ENCODE measurements around the gene UAP1L1. TPM values are rescaled to one million over a fixed set of nuclear protein-coding genes. Genes with fewer than 3 reads are reported as not detected.

UAP1L1 gene
- total and polyA plus RNA-seq, 9 of the 15 experiments (the other 6 are each of a cell fraction or from before 2014, with no cell fraction given): 0.20 to 8.6 (median 3.7) TPM

DNA sequence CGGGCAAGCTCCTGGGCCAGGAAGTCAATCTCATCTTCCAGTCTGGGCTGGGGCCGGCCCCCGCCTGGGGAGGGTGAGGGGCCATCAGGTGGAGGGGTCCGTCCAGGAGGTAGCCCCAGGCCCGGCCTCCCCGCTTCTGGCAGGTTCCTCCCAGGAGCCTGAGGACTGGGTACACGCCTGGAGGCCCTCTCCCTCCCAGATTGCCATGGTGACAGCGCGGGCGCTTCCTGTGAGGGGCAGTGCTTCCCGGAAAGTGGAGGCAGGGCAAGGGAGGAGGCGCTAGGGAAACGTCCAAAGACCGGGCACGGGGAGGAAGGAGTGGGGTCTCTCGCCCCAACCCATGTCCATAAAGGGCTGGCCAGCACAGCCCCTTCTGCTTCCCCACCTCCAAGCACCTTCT is 36.2 kb upstream of the UAP1L1 start:
- peak in 2 of 4 experiments; percentile 39 to 40 for DNase-seq (ENCODE audit: extremely low read depth in 1 of 4, low spot score in 3 of 4)
- BruUV-seq (replicated peaks): no TSS peak
- H3K9me1 ChIP-seq (ENCODE audit: control insufficient read depth, insufficient read depth, low read length): no peaks in the 10 kb centered on the region
- H3K36me3 ChIP-seq (ENCODE audit: control insufficient read depth, insufficient read depth, low read length): no peaks in the 10 kb centered on the region
- H3K4me3 ChIP-seq: no peak overlapping the region
- no peak overlapping the region for H2AFZ ChIP-seq (ENCODE audit: low read depth, low read length)
- no peaks in the 10 kb centered on the region for H3K9me3 ChIP-seq (replicated peaks; ENCODE audit: control insufficient read depth, insufficient read depth, low read depth, low read length)
- 3% methylated on average over 10 of the region's 16 CpGs for WGBS (ENCODE audit: insufficient coverage, low coverage, missing lambda C conversion rate)
- ChIA-PET CTCF (ENCODE audit: low intra/inter-chr PET ratio) (no interaction called here), POLR2A (no interaction called here)
- no peak for TF ChIP-seq ZNF589 (CRISPR knock-in tag; IDR thresholded peaks at IDR 0.05; ENCODE audit: low read depth)
- no peak for TF ChIP-seq CBX2 (IDR thresholded peaks at IDR 0.05; ENCODE audit: insufficient read depth, low read length, poor library complexity, severe bottlenecking)
- TF ChIP-seq ELF1 (tag; IDR thresholded peaks at IDR 0.05): peak; percentile 43; the same call in 1 of the 2 replicates
- peak; percentile 44 for TF ChIP-seq GABPA (tag; conservative IDR thresholded peaks at IDR 0.05; ENCODE audit: low read depth)
- TF ChIP-seq ZNF263 (CRISPR knock-in tag; IDR thresholded peaks at IDR 0.05; ENCODE audit: borderline replicate concordance): no peak
- no peak; the same call in 1 of the 3 replicates for ATAC-seq
- in situ Hi-C loops (cut with MboI) (no loop called here), intact Hi-C loops (cut with micrococcal nuclease) (no loop called here)
- peaks cover 0 to 76% of the 10 kb centered on the region in 2 experiments; a peak in 4 of 5 replicates for H3K4me1 ChIP-seq (replicated peaks in 1 of 2; ENCODE audit: control insufficient read depth in 2 of 2, insufficient read depth in 2 of 2, low read length in 2 of 2)
- no peak for FAIRE-seq
- peaks cover 12% of the 10 kb centered on the region; the same call in 1 of the 2 replicates for H4K20me1 ChIP-seq (replicated peaks; ENCODE audit: control insufficient read depth, insufficient read depth, low read length)
- H3K9ac ChIP-seq (ENCODE audit: insufficient read depth in 1 of 2, low read depth in 2 of 2, low read length in 2 of 2): no peak overlapping the region; a peak in 2 of 4 replicates
- no peak overlapping the region for H3K27ac ChIP-seq (ENCODE audit: extremely low read depth, low read depth, low read length)
- no peak overlapping the region for H3K4me2 ChIP-seq (ENCODE audit: insufficient read depth, low read length)
- H3K27me3 ChIP-seq (ENCODE audit: control insufficient read depth in 2 of 2, insufficient read depth in 2 of 2, low read length in 2 of 2): peaks cover 7 to 50% of the 10 kb centered on the region in 2 experiments; a peak in 4 of 5 replicates
- no peaks in the 10 kb centered on the region for H3K79me2 ChIP-seq (ENCODE audit: control insufficient read depth, insufficient read depth, low read length)

Data from K562 (cell line).